ENCODE results near the gene KRT17. TPM values are rescaled to one million over a fixed set of nuclear protein-coding genes. Genes with fewer than 3 reads are reported as not detected.

The KRT17 gene
- total RNA-seq, 1 experiment from 2014 or later, result 1.5 TPM

DNA sequence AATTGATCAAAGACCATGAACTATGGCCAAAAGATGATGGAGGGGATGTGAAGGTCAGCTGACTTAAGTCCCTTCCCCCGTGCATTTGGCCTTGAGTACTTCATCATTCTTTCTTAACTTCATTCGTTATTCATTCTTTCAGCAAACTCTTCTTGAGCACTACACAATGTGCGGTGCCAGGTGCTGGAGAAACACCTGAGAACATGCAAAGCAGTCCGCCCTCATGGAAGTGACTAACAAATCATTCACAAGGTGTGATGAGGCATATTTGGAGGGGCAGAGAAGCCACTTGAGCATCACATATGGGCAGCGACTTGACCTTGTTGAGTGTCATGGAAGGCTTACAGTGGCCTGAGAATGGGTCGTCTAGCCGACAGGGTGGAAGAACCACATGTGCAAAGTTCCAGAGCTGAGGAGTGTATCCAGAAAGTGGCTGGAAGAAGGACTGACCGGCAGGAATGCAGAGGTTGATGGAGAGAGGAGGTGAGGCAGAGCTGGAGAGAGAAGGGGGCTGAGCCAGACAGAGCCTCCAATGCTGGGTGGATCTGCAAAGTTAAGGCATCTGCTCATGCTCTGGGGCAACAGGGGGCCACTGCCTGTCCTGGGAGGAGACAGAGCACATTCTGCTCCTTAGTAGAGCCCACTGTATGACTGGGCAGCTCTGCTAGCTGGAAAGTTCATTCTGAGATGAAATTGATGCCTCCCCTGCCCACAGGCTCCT is 39.2 kb upstream of the KRT17 start:
- no peak overlapping the region for H3K27ac Mint-ChIP-seq
- H3K4me1 Mint-ChIP-seq, result peaks cover 21 to 28% of the 10 kb centered on the region in 2 experiments
- Histone ChIP-seq H3K4me1 (ENCODE audit: insufficient read depth, low read length) (no peaks in the 10 kb centered on the region; the same call in 1 of the 2 replicates), H3K79me1 (ENCODE audit: insufficient read depth, low read depth, low read length, poor library complexity, severe bottlenecking) (no peaks in the 10 kb centered on the region), H2BK12ac (ENCODE audit: insufficient read length, low read depth, low read length) (no peak overlapping the region), H3K27ac (ENCODE audit: insufficient read length, low read depth, low read length) (no peak overlapping the region), H2BK5ac (ENCODE audit: insufficient read length, low read length) (no peak overlapping the region), H4K91ac (ENCODE audit: insufficient read length, low read depth, low read length) (no peak overlapping the region), H2BK20ac (ENCODE audit: low read depth, low read length, poor library complexity, severe bottlenecking) (no peak overlapping the region), H3K23ac (ENCODE audit: insufficient read length, low read depth, low read length) (no peak overlapping the region), H3K56ac (ENCODE audit: insufficient read length, low read depth, low read length) (no peak overlapping the region), H2AK5ac (ENCODE audit: insufficient read length, low read length) (no peak overlapping the region), H4K5ac (ENCODE audit: insufficient read length, low read depth, low read length) (no peak overlapping the region), H2AFZ (ENCODE audit: low read length) (no peak overlapping the region), H3K23me2 (ENCODE audit: insufficient read length, low read depth, low read length, poor library complexity, severe bottlenecking) (peaks cover 11% of the 10 kb centered on the region), H3K9me3 (ENCODE audit: control insufficient read depth, low read depth, low read length) (no peaks in the 10 kb centered on the region), H4K20me1 (ENCODE audit: control insufficient read depth, insufficient read depth, insufficient read length) (no peaks in the 10 kb centered on the region), H4K8ac (replicated peaks; ENCODE audit: insufficient read length, low read depth, low read length) (no peak overlapping the region), H3K4ac (ENCODE audit: low read depth, low read length) (no peak overlapping the region), H3K79me2 (ENCODE audit: insufficient read depth, low read length) (no peaks in the 10 kb centered on the region), H3K14ac (ENCODE audit: insufficient read depth, low read length) (no peak overlapping the region), H2BK15ac (ENCODE audit: low read depth, low read length) (no peak overlapping the region), H3K27me3 (ENCODE audit: insufficient read depth, low read length) (peaks cover 3% of the 10 kb centered on the region; the same call in 1 of the 2 replicates), H3K18ac (ENCODE audit: insufficient read length, low read depth, low read length) (no peak overlapping the region), H3K4me2 (ENCODE audit: insufficient read depth, insufficient read length, low read length) (no peak overlapping the region), H3T11ph (ENCODE audit: low read length) (no peak overlapping the region), H3K9ac (ENCODE audit: extremely low read depth, insufficient read length, low read length) (no peak overlapping the region), H2BK120ac (ENCODE audit: low read depth, low read length, poor library complexity, severe bottlenecking) (no peak overlapping the region)
- no peak overlapping the region; a peak in 1 of 5 replicates for H3K4me3 Mint-ChIP-seq
- H3K9me3 Mint-ChIP-seq, result no peaks in the 10 kb centered on the region
- no peaks in the 10 kb centered on the region for H3K36me3 Mint-ChIP-seq (ENCODE audit: insufficient read depth in 1 of 3, low read depth in 3 of 3)
- H3K27me3 Mint-ChIP-seq (ENCODE audit: low read depth), result peaks cover 36% of the 10 kb centered on the region
- DNase-seq, result no peak
- WGBS (ENCODE audit: extremely low coverage, insufficient read length, low lambda C conversion rate), result no CpG with 5 or more reads among the region's 8 CpGs
- TF ChIP-seq, protein P1, sequence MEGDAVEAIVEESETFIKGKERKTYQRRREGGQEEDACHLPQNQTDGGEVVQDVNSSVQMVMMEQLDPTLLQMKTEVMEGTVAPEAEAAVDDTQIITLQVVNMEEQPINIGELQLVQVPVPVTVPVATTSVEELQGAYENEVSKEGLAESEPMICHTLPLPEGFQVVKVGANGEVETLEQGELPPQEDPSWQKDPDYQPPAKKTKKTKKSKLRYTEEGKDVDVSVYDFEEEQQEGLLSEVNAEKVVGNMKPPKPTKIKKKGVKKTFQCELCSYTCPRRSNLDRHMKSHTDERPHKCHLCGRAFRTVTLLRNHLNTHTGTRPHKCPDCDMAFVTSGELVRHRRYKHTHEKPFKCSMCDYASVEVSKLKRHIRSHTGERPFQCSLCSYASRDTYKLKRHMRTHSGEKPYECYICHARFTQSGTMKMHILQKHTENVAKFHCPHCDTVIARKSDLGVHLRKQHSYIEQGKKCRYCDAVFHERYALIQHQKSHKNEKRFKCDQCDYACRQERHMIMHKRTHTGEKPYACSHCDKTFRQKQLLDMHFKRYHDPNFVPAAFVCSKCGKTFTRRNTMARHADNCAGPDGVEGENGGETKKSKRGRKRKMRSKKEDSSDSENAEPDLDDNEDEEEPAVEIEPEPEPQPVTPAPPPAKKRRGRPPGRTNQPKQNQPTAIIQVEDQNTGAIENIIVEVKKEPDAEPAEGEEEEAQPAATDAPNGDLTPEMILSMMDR (conservative IDR thresholded peaks at IDR 0.05), result no peak
